Liver (tissue), 9 donors: Measurements from ENCODE around the gene ARHGAP29. TPM values are rescaled to one million over a fixed set of nuclear protein-coding genes. Genes with fewer than 3 reads are reported as not detected.

Source experiments
- DNase-seq: peaks from one replicate; pipeline ENCODE4 v3.0.0-alpha.2; 2017; ENCODE audit warnings: low spot score
- H3K27ac ChIP-seq, 2 donors: one replicate each; pipeline ENCODE4 v1.7.0; 2013; ENCODE audit warnings: inconsistent platforms in 2 of 2, low read length in 2 of 2, control low read depth in 1 of 2, low read depth in 1 of 2, mild to moderate bottlenecking in 1 of 2
- H3K27me3 ChIP-seq, 4 donors: one replicate each; pipeline versions ENCODE4 v1.6.1 to v1.7.0; 2013; ENCODE audit warnings: low read length in 3 of 4, inconsistent platforms in 1 of 4, mild to moderate bottlenecking in 1 of 4, moderate library complexity in 1 of 4; ENCODE audit not compliant: control insufficient read depth in 4 of 4, insufficient read depth in 4 of 4
- H3K36me3 ChIP-seq, 4 donors: one replicate each; pipeline versions ENCODE4 v1.6.1 to v1.7.0; 2013; ENCODE audit warnings: low read length in 3 of 4, mild to moderate bottlenecking in 3 of 4, low read depth in 1 of 4, moderate library complexity in 1 of 4; ENCODE audit not compliant: control insufficient read depth in 4 of 4, insufficient read depth in 3 of 4
- H3K4me1 ChIP-seq, 4 donors: one replicate each; pipeline versions ENCODE4 v1.6.1 to v1.7.0; 2013; ENCODE audit warnings: low read length in 3 of 4, mild to moderate bottlenecking in 3 of 4, moderate library complexity in 1 of 4; ENCODE audit not compliant: control insufficient read depth in 4 of 4, insufficient read depth in 4 of 4
- H3K4me3 ChIP-seq, 3 donors: one replicate each; pipeline versions ENCODE4 v1.6.1 to v1.7.0; 2013; ENCODE audit warnings: low read length in 3 of 3, control low read depth in 1 of 3, low read depth in 1 of 3, mild to moderate bottlenecking in 1 of 3
- H3K9ac ChIP-seq, 2 donors: one replicate each; pipeline ENCODE4 v1.7.0; 2013; ENCODE audit warnings: low read length in 2 of 2, mild to moderate bottlenecking in 2 of 2, moderate library complexity in 2 of 2, control low read depth in 1 of 2, low read depth in 1 of 2
- H3K9me3 ChIP-seq, 4 donors: one replicate each; pipeline versions ENCODE4 v1.6.1 to v1.7.0; 2013; ENCODE audit warnings: low read length in 3 of 4; ENCODE audit not compliant: control insufficient read depth in 4 of 4
- ATF3 ChIP-seq: IDR thresholded peaks from 2 replicates; pipeline ENCODE4 v1.6.1; 2016; ENCODE audit warnings: antibody characterized with exemption
- CTCF ChIP-seq: fragments of 150-350 bp; IDR thresholded peaks from 2 replicates; pipeline ENCODE4 v1.5.1; 2017; ENCODE audit warnings: improper control_type of control experiment, low read depth, low read length; ENCODE audit not compliant: missing input control
- EGR1 ChIP-seq, 2 donors: IDR thresholded peaks; 2 replicates each; pipeline ENCODE4 v1.6.1; 2016 to 2018; ENCODE audit warnings: antibody characterized with exemption in 2 of 2, low read depth in 2 of 2
- FOXA1 ChIP-seq: IDR thresholded peaks from 2 replicates; pipeline ENCODE4 v1.6.1; 2016; ENCODE audit warnings: antibody characterized with exemption
- FOXA2 ChIP-seq: IDR thresholded peaks from 2 replicates; pipeline ENCODE4 v1.6.1; 2016; ENCODE audit warnings: antibody characterized with exemption
- GABPA ChIP-seq, 2 donors: IDR thresholded peaks in 1 of 2; conservative IDR thresholded peaks in 1 of 2; 2 replicates each; pipeline ENCODE4 v1.6.1; 2016; ENCODE audit warnings: antibody characterized with exemption in 2 of 2, mild to moderate bottlenecking in 1 of 2, moderate library complexity in 1 of 2
- NR2F2 ChIP-seq: IDR thresholded peaks from 2 replicates; pipeline ENCODE4 v1.6.1; 2016; ENCODE audit warnings: antibody characterized with exemption
- REST ChIP-seq: IDR thresholded peaks from 2 replicates; pipeline ENCODE4 v1.6.1; 2016; ENCODE audit warnings: antibody characterized with exemption, mild to moderate bottlenecking
- RXRA ChIP-seq, 2 donors: IDR thresholded peaks; 2 replicates each; pipeline ENCODE4 v1.6.1; 2017 to 2018; ENCODE audit warnings: antibody characterized with exemption in 2 of 2, mild to moderate bottlenecking in 1 of 2
- WGBS: extraction: QIAGEN DNeasy Blood & Tissue Kit; methylation state at CpG from one replicate; pipeline ENCODE4 v1.1.7; 2013; 5-methylcytosine and 5-hydroxymethylcytosine counted together
- polyA plus RNA-seq, 2 donors: library from polyadenylated mRNA; stranded (reverse) in 1 of 2; unstranded in 1 of 2; fragments of 200-250 nt in 1 of 2; fragments of >200 nt in 1 of 2; fragmentation: Nextera tagmentation in 1 of 2; extraction: Ambion mirVana in 1 of 2; gene quantifications; one replicate each; pipeline versions ENCODE4 v1.2.1 to v1.2.3, GENCODE V29; 2013 to 2015
- total RNA-seq, 2 donors: library from RNA; depleted of rRNA; stranded (reverse); fragments of >200 nt; gene quantifications; one replicate each; pipeline ENCODE4 v1.2.3, GENCODE V29; 2014
- donor health status: healthy.
- donor health status: healthy.
- donor health status: healthy.
- donor health status: healthy.
- donor health status: healthy.

ARHGAP29 gene
- total and polyA plus RNA-seq, 4 donors, result 8.3 to 27.7 (median 13.2) TPM

GRCh38 chr1:94191216-94191615 lies 46.2 kb downstream of the ARHGAP29 start (continued):
- TF ChIP-seq REST (no peak), FOXA1 (no peak), RXRA (IDR thresholded peaks at IDR 0.05) (no peak), CTCF (no peak), FOXA2 (no peak)

- Histone ChIP-seq H3K4me1 (no peaks in the 10 kb centered on the region), H3K27ac (no peak overlapping the region), H3K9me3 (no peaks in the 10 kb centered on the region), H3K27me3 (no peaks in the 10 kb centered on the region), H3K4me3 (no peak overlapping the region), H3K9ac (no peak overlapping the region), H3K36me3 (peaks cover 0 to 58% (median 27%) of the 10 kb centered on the region in 4 donors)
- TF ChIP-seq ATF3 (no peak), CTCF (no peak), NR2F2 (no peak), REST (no peak), RXRA (IDR thresholded peaks at IDR 0.05) (no peak), EGR1 (IDR thresholded peaks at IDR 0.05; ENCODE audit: low read depth in 2 of 2) (no peak), GABPA (IDR thresholded peaks at IDR 0.05 in 1 of 2, conservative IDR thresholded peaks at IDR 0.05 in 1 of 2) (no peak)
- 89% methylated on average over 3 of the region's 3 CpGs for WGBS
- no peak for DNase-seq
These were observed 50.4 kb downstream of the ARHGAP29 start for GRCh38 chr1:94186946-94187345.
